OCI-LY7 (cell line): Measurements from ENCODE around the gene CD248. TPM values are rescaled to one million over a fixed set of nuclear protein-coding genes. Genes with fewer than 3 reads are reported as not detected.

ENCODE experiments used
- BruUV-seq: library from RNA; stranded (reverse); fragments of 400-500 nt; replicated peaks from 2 replicates; lab custom pipeline; 2021; lab: Mats Ljungman, UMichigan
- CTCF ChIA-PET: fragments of 300-600 bp; sonication (Branson Sonifier 250); formaldehyde crosslinking; loops from one replicate; lab custom pipeline; 2022; ENCODE audit warnings: antibody characterized with exemption; ENCODE audit not compliant: unreplicated experiment; lab: Charles Lee
- POLR2A ChIA-PET: fragments of 300-600 bp; sonication (Branson Sonifier 250); formaldehyde crosslinking; loops from one replicate; lab custom pipeline; 2022; ENCODE audit warnings: antibody characterized with exemption; lab: Charles Lee
- DNase-seq: peaks from one replicate; pipeline ENCODE4 v3.0.0-alpha.2; 2015; ENCODE audit warnings: low spot score
- H2AFZ ChIP-seq: fragments of 200-600 bp; sonication (generic), shearing (Covaris generic); 2 replicates; pipeline ENCODE4 v1.6.1; 2014; ENCODE audit warnings: mild to moderate bottlenecking, antibody characterized with exemption, low read length, moderate library complexity
- H3K27ac ChIP-seq: fragments of 200-600 bp; sonication (generic); 2 replicates; pipeline ENCODE4 v1.5.1; 2014; ENCODE audit warnings: mixed run types, low read depth, mild to moderate bottlenecking, moderate library complexity, low read length, inconsistent platforms; ENCODE audit not compliant: poor library complexity, severe bottlenecking
- H3K36me3 ChIP-seq: fragments of 200-600 bp; sonication (generic); 2 replicates; pipeline ENCODE4 v1.6.1; 2014; ENCODE audit warnings: mild to moderate bottlenecking, antibody characterized with exemption, low read length, moderate library complexity, mixed read lengths; ENCODE audit not compliant: insufficient read depth
- H3K4me1 ChIP-seq: fragments of 200-600 bp; sonication (generic); 2 replicates; pipeline ENCODE4 v1.5.1; 2014; ENCODE audit warnings: mild to moderate bottlenecking, low read length; ENCODE audit not compliant: insufficient read depth, poor library complexity, severe bottlenecking
- H3K4me2 ChIP-seq: fragments of 200-600 bp; sonication (generic); 2 replicates; pipeline ENCODE4 v1.6.1; 2014; ENCODE audit warnings: mild to moderate bottlenecking, low read length
- H3K4me3 ChIP-seq: fragments of 200-600 bp; sonication (generic); 2 replicates; pipeline ENCODE4 v1.5.1; 2014; ENCODE audit warnings: mild to moderate bottlenecking, low read depth, low read length; ENCODE audit not compliant: poor library complexity, severe bottlenecking
- H3K79me2 ChIP-seq: fragments of 200-600 bp; sonication (generic); 2 replicates; pipeline ENCODE4 v1.6.1; 2016; ENCODE audit warnings: low read depth, mild to moderate bottlenecking, low read length, moderate library complexity, mixed read lengths; ENCODE audit not compliant: insufficient read depth
- H3K9me2 ChIP-seq: fragments of 200-600 bp; sonication (generic); 2 replicates; pipeline ENCODE4 v1.6.1; 2016; ENCODE audit warnings: mild to moderate bottlenecking, low read length, mixed read lengths; ENCODE audit not compliant: insufficient read depth
- H3K9me3 ChIP-seq: fragments of 200-600 bp; sonication (generic); 2 replicates; pipeline ENCODE4 v1.6.1; 2014; ENCODE audit warnings: mild to moderate bottlenecking, mixed run types, low read length, mixed read lengths
- H4K20me1 ChIP-seq: fragments of 200-600 bp; sonication (generic); 2 replicates; pipeline ENCODE4 v1.6.1; 2014; ENCODE audit warnings: mild to moderate bottlenecking, antibody characterized with exemption, low read length, moderate library complexity, mixed read lengths; ENCODE audit not compliant: insufficient read depth
- EZH2phosphoT487 ChIP-seq: fragments of 200-600 bp; sonication (generic); IDR thresholded peaks from 2 replicates; pipeline ENCODE4 v1.6.1; 2018; ENCODE audit warnings: low read depth, borderline replicate concordance, mild to moderate bottlenecking, mixed run types, antibody characterized with exemption, low read length, moderate library complexity, mixed read lengths
- intact Hi-C: fragments of 100-400 bp; cut with micrococcal nuclease; formaldehyde crosslinking; loops from one replicate; pipeline ENCODE4 v1.10.0; 2022; ENCODE audit not compliant: unreplicated experiment
- total RNA-seq, 2 experiments: library from RNA; depleted of rRNA in 1 of 2; stranded (reverse); fragments of >200 nt in 1 of 2; shearing (Covaris generic) in 1 of 2; gene quantifications; 2 replicates each; pipeline ENCODE4 v1.2.3, GENCODE V29; 2014 to 2022
- TF ChIP-seq, protein P1 (sequence below): fragments of 200-600 bp; sonication (generic); conservative IDR thresholded peaks from 2 replicates; pipeline ENCODE4 v1.5.1; 2014; ENCODE audit warnings: mild to moderate bottlenecking, antibody characterized with exemption, low read length, moderate library complexity, mixed read lengths

Gene CD248
- total RNA-seq, 2 experiments from 2014 or later, result 0.46 TPM; not detected in 1

GRCh38 chr11:66314561-66315497 is 2.0 kb downstream of the CD248 start:
- peaks cover 42% of the 10 kb centered on the region for H3K4me1 ChIP-seq
- TF ChIP-seq EZH2phosphoT487, result no peak
- TF ChIP-seq, protein P1, sequence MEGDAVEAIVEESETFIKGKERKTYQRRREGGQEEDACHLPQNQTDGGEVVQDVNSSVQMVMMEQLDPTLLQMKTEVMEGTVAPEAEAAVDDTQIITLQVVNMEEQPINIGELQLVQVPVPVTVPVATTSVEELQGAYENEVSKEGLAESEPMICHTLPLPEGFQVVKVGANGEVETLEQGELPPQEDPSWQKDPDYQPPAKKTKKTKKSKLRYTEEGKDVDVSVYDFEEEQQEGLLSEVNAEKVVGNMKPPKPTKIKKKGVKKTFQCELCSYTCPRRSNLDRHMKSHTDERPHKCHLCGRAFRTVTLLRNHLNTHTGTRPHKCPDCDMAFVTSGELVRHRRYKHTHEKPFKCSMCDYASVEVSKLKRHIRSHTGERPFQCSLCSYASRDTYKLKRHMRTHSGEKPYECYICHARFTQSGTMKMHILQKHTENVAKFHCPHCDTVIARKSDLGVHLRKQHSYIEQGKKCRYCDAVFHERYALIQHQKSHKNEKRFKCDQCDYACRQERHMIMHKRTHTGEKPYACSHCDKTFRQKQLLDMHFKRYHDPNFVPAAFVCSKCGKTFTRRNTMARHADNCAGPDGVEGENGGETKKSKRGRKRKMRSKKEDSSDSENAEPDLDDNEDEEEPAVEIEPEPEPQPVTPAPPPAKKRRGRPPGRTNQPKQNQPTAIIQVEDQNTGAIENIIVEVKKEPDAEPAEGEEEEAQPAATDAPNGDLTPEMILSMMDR, result no peak
- H3K4me2 ChIP-seq, result no peak overlapping the region
- intact Hi-C loops, result loop anchor here (5.0 kb wide), 1 partner anchor 32 kb away; the partner anchor contains the start of genes B4GAT1 and BRMS1
- CTCF ChIA-PET, result no interaction called here
- no peak overlapping the region for H2AFZ ChIP-seq
- H3K27ac ChIP-seq, result no peak overlapping the region
- no peaks in the 10 kb centered on the region for H3K9me2 ChIP-seq
- no peaks in the 10 kb centered on the region for H3K79me2 ChIP-seq
- no peaks in the 10 kb centered on the region for H3K36me3 ChIP-seq
- BruUV-seq, result no TSS peak
- DNase-seq, result no peak
- H4K20me1 ChIP-seq, result no peaks in the 10 kb centered on the region
- H3K9me3 ChIP-seq, result no peaks in the 10 kb centered on the region
- POLR2A ChIA-PET, result no interaction called here
- H3K4me3 ChIP-seq, result no peak overlapping the region

DNA sequence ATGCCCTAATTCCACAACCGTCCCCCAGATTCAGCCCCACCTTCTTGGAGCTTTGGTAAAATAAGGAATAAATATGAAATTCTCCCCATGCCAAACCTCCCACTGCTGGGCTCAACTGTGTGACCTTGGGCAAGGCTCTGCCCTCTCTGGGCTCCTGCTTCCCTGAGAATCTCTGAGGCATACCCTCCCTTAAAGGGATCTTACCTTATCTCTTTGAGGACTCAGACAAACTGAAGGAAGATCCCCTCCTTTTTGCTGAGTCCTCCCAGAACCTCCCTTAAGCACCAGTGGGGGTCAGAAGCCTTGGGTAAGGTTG is 2.7 kb downstream of the CD248 start:
- TF ChIP-seq EZH2phosphoT487, result no peak
- TF ChIP-seq, protein P1, result no peak
- no TSS peak for BruUV-seq
- ChIA-PET CTCF (no interaction called here), POLR2A (no interaction called here)
- H2AFZ ChIP-seq, result no peak overlapping the region
- H3K4me3 ChIP-seq, result no peak overlapping the region
- H3K9me3 ChIP-seq, result no peaks in the 10 kb centered on the region
- H4K20me1 ChIP-seq, result no peaks in the 10 kb centered on the region
- H3K4me1 ChIP-seq, result peaks cover 39% of the 10 kb centered on the region
- intact Hi-C loops, result loop anchor here (5.0 kb wide), 1 partner anchor 33 kb away; the partner anchor contains the start of genes B4GAT1 and BRMS1
- DNase-seq, result no peak
- no peaks in the 10 kb centered on the region for H3K79me2 ChIP-seq
- no peak overlapping the region for H3K4me2 ChIP-seq
- no peaks in the 10 kb centered on the region for H3K9me2 ChIP-seq
- H3K36me3 ChIP-seq, result no peaks in the 10 kb centered on the region
- no peak overlapping the region for H3K27ac ChIP-seq
